SK-N-SH (cell line): ENCODE data around the gene SNAI1. TPM values are rescaled to one million over a fixed set of nuclear protein-coding genes. Genes with fewer than 3 reads are reported as not detected.

Experiments
- CTCF ChIA-PET: fragments of 300-600, 350-600 bp; formaldehyde crosslinking; extraction: SDS; loops from one replicate; lab custom pipeline; 2021; lab: Yijun Ruan, JAX
- POLR2A ChIA-PET: fragments of 350-600 bp; sonication (Branson Sonifier 250); formaldehyde crosslinking; extraction: SDS; loops from one replicate; lab custom pipeline; 2020; ENCODE audit warnings: antibody characterized with exemption, inconsistent platforms; lab: Yijun Ruan, JAX
- DNase-seq: peaks from one replicate; pipeline ENCODE4 v3.0.0; 2012
- H2AFZ ChIP-seq: fragments of 200-600 bp; sonication (generic); 2 replicates; pipeline ENCODE4 v1.8.1; 2016; ENCODE audit warnings: antibody characterized with exemption, mild to moderate bottlenecking, low read depth
- H3F3A ChIP-seq: fragments of 200-600 bp; sonication (generic); replicated peaks from 2 replicates; pipeline ENCODE3; 2016; ENCODE audit warnings: antibody characterized with exemption, mild to moderate bottlenecking; ENCODE audit not compliant: insufficient read depth
- H3K27ac ChIP-seq, 2 experiments: fragments of 200-500 bp in 1 of 2; fragments of 200-600 bp in 1 of 2; sonication (Bioruptor generic) in 1 of 2; sonication (generic), shearing (Covaris generic) in 1 of 2; 2 replicates each; pipeline versions ENCODE4 v1.5.1 to v1.6.1; 2014 to 2016; ENCODE audit warnings: low read depth in 2 of 2, inconsistent platforms in 1 of 2, low read length in 1 of 2, mild to moderate bottlenecking in 1 of 2, mixed read lengths in 1 of 2
- H3K27me3 ChIP-seq: fragments of 200-600 bp; sonication (generic), shearing (Covaris generic); 2 replicates; pipeline ENCODE4 v1.6.1; 2016; ENCODE audit warnings: mixed run types; ENCODE audit not compliant: insufficient read depth
- H3K36me3 ChIP-seq, 2 experiments: fragments of 200-500 bp in 1 of 2; fragments of 200-600 bp in 1 of 2; sonication (Bioruptor generic) in 1 of 2; sonication (generic) in 1 of 2; replicated peaks in 1 of 2; 2 replicates each; pipeline versions ENCODE3 to v1.5.1; 2014 to 2016; ENCODE audit warnings: low read length in 1 of 2, mild to moderate bottlenecking in 1 of 2; ENCODE audit not compliant: insufficient read depth in 2 of 2, control insufficient read depth in 1 of 2
- H3K4me1 ChIP-seq, 2 experiments: fragments of 200-500 bp in 1 of 2; fragments of 200-600 bp in 1 of 2; sonication (Bioruptor generic) in 1 of 2; sonication (generic), shearing (Covaris generic) in 1 of 2; 2 replicates each; pipeline versions ENCODE4 v1.5.1 to v1.6.1; 2014 to 2016; ENCODE audit warnings: low read depth in 1 of 2, low read length in 1 of 2, mixed run types in 1 of 2; ENCODE audit not compliant: insufficient read depth in 2 of 2, control insufficient read depth in 1 of 2
- H3K4me2 ChIP-seq: fragments of 200-600 bp; sonication (generic), shearing (Covaris generic); 2 replicates; pipeline ENCODE4 v1.6.1; 2017; ENCODE audit warnings: mixed run types
- H3K4me3 ChIP-seq, 2 experiments: fragments of 200-500 bp in 1 of 2; fragments of 200-600 bp in 1 of 2; sonication (Bioruptor generic) in 1 of 2; sonication (generic), shearing (Covaris generic) in 1 of 2; 2 replicates each; pipeline versions ENCODE4 v1.5.1 to v1.8.1; 2014 to 2016; ENCODE audit warnings: low read depth in 2 of 2, inconsistent platforms in 1 of 2, low read length in 1 of 2, mild to moderate bottlenecking in 1 of 2, mixed read lengths in 1 of 2, moderate library complexity in 1 of 2
- H3K79me2 ChIP-seq: fragments of 200-600 bp; sonication (generic); 2 replicates; pipeline ENCODE4 v1.8.1; 2017; ENCODE audit warnings: mild to moderate bottlenecking; ENCODE audit not compliant: insufficient read depth
- H3K9ac ChIP-seq: fragments of 200-600 bp; sonication (generic); 2 replicates; pipeline ENCODE4 v1.6.1; 2017; ENCODE audit warnings: mixed run types
- H3K9me2 ChIP-seq: fragments of 200-600 bp; sonication (generic); 2 replicates; pipeline ENCODE4 v1.6.1; 2017; ENCODE audit warnings: mixed run types
- H3K9me3 ChIP-seq: fragments of 200-600 bp; sonication (generic); 2 replicates; pipeline ENCODE4 v1.6.1; 2017; ENCODE audit warnings: mixed run types, mild to moderate bottlenecking, moderate library complexity
- H4K20me1 ChIP-seq: fragments of 200-600 bp; sonication (generic); 2 replicates; pipeline ENCODE4 v1.6.1; 2017; ENCODE audit warnings: mild to moderate bottlenecking, mixed run types; ENCODE audit not compliant: insufficient read depth
- EP300 ChIP-seq, 2 experiments: IDR thresholded peaks; 2 replicates each; pipeline versions ENCODE4 v1.4.0 to v1.6.1; 2012; ENCODE audit warnings: borderline replicate concordance in 1 of 2, low read depth in 1 of 2, low read length in 1 of 2
- FOXM1 ChIP-seq: IDR thresholded peaks from 2 replicates; pipeline ENCODE4 v1.4.0; 2012; ENCODE audit warnings: low read depth, mild to moderate bottlenecking
- RAD21 ChIP-seq: IDR thresholded peaks from 2 replicates; pipeline ENCODE4 v1.6.1; 2012; ENCODE audit warnings: mild to moderate bottlenecking, low read length
- RCOR1 ChIP-seq: fragments of 150-350 bp; IDR thresholded peaks from 2 replicates; pipeline ENCODE4 v1.6.1; 2017; ENCODE audit warnings: antibody characterized with exemption, low read length
- SMC3 ChIP-seq: IDR thresholded peaks from 2 replicates; pipeline ENCODE4 v1.6.1; 2012; ENCODE audit warnings: low read depth, low read length, improper control_type of control experiment
- TEAD4 ChIP-seq: IDR thresholded peaks from 2 replicates; pipeline ENCODE4 v1.4.0; 2012; ENCODE audit warnings: mild to moderate bottlenecking, borderline replicate concordance; ENCODE audit not compliant: insufficient read depth
- WGBS: methylation state at CpG from one replicate; pipeline ENCODE4 v1.1.6; 2017; ENCODE audit warnings: low lambda C conversion rate; 5-methylcytosine and 5-hydroxymethylcytosine counted together
- polyA plus RNA-seq, 3 experiments: library from polyadenylated mRNA; depleted of rRNA; stranded (reverse); fragments of >200 nt; gene quantifications; 2 replicates each; pipeline ENCODE4 v1.2.3, GENCODE V29; 2012
- TF ChIP-seq, protein P1 (sequence below): IDR thresholded peaks from 2 replicates; pipeline ENCODE4 v1.4.0; 2012; ENCODE audit warnings: low read depth, borderline replicate concordance
- TF ChIP-seq, protein P2 (sequence below): IDR thresholded peaks from 2 replicates; pipeline ENCODE4 v1.4.0; 2012; ENCODE audit warnings: low read depth, borderline replicate concordance

The SNAI1 gene
- polyA plus RNA-seq, 1 of the 3 experiments (the other 2 are of a cell fraction), result 6.2 TPM

DNA sequence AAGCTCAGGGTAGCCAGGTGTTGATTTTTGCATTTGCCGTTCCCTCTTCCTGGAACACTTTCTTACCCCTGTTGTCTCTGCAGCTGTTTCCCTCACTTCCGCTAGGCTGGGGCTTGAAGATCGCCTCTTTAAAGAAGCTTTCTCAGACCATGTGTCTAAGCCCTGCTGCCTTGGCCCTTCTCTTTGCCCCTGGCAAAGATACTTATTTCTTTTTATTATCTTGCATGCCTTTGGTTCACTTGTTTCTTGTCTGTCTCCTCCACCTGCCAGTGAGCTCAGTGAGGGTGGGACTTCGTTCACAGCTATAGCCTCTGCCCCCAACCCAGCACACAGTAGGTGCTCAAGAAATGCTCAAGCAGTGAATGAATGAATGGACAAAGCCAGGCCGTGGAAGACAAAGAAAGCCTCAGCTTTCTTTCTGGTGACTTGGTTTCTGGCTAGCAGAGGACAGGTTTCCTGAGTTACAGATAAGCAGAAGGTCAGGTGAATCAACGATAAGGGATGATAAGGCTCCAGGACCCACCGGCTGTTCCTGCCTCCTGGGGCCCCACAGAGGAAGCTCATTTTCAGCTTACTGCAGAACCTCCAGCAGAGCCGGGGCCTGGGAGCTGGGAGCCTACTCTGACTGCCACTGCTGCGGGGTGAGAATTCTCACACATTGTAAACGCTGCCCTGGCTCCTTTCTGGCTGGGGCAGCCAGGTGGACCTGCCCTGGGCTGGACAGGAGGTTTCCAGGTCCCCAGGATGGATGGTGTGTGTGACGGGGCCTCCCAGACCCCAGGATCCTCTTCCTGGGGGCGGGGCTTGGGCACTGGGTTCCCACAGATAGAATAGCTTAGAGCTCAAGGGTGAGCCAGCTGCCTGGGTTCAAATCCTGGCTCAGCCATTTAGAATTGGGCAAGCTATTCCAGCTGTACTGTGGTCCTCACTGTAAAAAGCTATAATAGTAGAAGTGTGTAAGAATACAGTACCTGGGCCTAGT is 29.8 kb downstream of the SNAI1 start:
- H3K27ac ChIP-seq, result no peak overlapping the region
- H3K4me3 ChIP-seq, result no peak overlapping the region
- peak; percentile 51 for DNase-seq
- ChIA-PET CTCF (interaction anchor here (0.8 to 5.9 kb wide), 9 partner anchors 15 to 81 kb away, joined by 3 to 38 read pairs (median 3); no protein-coding TSS in a partner anchor), POLR2A (interaction anchor here (0.6 to 1.5 kb wide), 5 partner anchors 22 to 44 kb away, joined by 3 to 4 read pairs (median 3); partner anchors contain the start of gene SNAI1)
- peaks cover 0 to 31% of the 10 kb centered on the region in 2 experiments; a peak in 1 of 4 replicates for H3K4me1 ChIP-seq
- H2AFZ ChIP-seq, result no peak overlapping the region
- H3K36me3 ChIP-seq, result no peaks in the 10 kb centered on the region
- no peaks in the 10 kb centered on the region for H3K79me2 ChIP-seq
- H3K4me2 ChIP-seq, result no peak overlapping the region
- no peaks in the 10 kb centered on the region for H3K9me2 ChIP-seq
- no peak for TF ChIP-seq RAD21
- H3K9me3 ChIP-seq, result no peaks in the 10 kb centered on the region
- H3F3A ChIP-seq, result no peaks in the 10 kb centered on the region
- H3K27me3 ChIP-seq, result no peaks in the 10 kb centered on the region
- no peaks in the 10 kb centered on the region for H4K20me1 ChIP-seq
- WGBS, result 93% methylated on average over 5 of the region's 12 CpGs
- no peak overlapping the region for H3K9ac ChIP-seq

DNA sequence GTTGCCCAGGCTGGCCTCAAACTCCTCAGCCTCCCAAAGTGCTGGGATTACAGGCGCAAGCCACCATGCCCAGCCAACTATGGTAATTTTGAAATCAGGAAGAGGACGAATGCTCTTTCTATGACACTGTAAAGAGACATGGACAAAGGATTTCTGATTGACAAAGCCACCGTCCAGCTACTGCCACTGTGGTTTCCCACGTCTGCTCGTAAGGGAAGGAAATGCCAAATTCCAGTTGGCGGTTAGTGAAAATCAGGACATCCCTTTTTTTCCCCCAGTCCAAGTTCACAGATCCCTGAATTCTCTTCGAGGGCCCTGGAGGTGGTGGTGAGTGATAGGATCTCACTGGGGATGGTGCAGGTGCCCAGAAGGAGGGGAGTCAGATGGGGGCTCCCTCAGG is 31.2 kb downstream of the SNAI1 start:
- Histone ChIP-seq H3F3A (no peaks in the 10 kb centered on the region), H3K79me2 (no peaks in the 10 kb centered on the region), H3K4me3 (no peak overlapping the region), H3K9ac (no peak overlapping the region), H3K36me3 (no peaks in the 10 kb centered on the region), H3K9me3 (no peaks in the 10 kb centered on the region), H4K20me1 (no peaks in the 10 kb centered on the region), H3K4me1 (peaks cover 0 to 31% of the 10 kb centered on the region in 2 experiments; a peak in 1 of 4 replicates), H2AFZ (no peak overlapping the region), H3K27ac (no peak overlapping the region), H3K9me2 (no peaks in the 10 kb centered on the region), H3K27me3 (no peaks in the 10 kb centered on the region), H3K4me2 (no peak overlapping the region)
- DNase-seq, result no peak
- 97% methylated on average over 7 of the region's 7 CpGs for WGBS
- POLR2A ChIA-PET, result interaction anchor here (1.3 to 1.5 kb wide), 2 partner anchors 14 to 26 kb away, joined by 3 to 4 read pairs; no protein-coding TSS in a partner anchor
- CTCF ChIA-PET, result interaction anchor here (4.7 to 5.9 kb wide), 2 partner anchors 35 to 57 kb away, joined by 31 to 38 read pairs; no protein-coding TSS in a partner anchor
- TF ChIP-seq, protein P1, sequence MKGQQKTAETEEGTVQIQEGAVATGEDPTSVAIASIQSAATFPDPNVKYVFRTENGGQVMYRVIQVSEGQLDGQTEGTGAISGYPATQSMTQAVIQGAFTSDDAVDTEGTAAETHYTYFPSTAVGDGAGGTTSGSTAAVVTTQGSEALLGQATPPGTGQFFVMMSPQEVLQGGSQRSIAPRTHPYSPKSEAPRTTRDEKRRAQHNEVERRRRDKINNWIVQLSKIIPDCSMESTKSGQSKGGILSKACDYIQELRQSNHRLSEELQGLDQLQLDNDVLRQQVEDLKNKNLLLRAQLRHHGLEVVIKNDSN, result no peak
- no peak for TF ChIP-seq TEAD4
- TF ChIP-seq RCOR1, result no peak
- TF ChIP-seq, protein P2, sequence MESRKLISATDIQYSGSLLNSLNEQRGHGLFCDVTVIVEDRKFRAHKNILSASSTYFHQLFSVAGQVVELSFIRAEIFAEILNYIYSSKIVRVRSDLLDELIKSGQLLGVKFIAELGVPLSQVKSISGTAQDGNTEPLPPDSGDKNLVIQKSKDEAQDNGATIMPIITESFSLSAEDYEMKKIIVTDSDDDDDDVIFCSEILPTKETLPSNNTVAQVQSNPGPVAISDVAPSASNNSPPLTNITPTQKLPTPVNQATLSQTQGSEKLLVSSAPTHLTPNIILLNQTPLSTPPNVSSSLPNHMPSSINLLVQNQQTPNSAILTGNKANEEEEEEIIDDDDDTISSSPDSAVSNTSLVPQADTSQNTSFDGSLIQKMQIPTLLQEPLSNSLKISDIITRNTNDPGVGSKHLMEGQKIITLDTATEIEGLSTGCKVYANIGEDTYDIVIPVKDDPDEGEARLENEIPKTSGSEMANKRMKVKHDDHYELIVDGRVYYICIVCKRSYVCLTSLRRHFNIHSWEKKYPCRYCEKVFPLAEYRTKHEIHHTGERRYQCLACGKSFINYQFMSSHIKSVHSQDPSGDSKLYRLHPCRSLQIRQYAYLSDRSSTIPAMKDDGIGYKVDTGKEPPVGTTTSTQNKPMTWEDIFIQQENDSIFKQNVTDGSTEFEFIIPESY, result no peak
- no peak for TF ChIP-seq EP300 (IDR thresholded peaks at IDR 0.05; ENCODE audit: borderline replicate concordance in 1 of 2, low read depth in 1 of 2, low read length in 1 of 2)
- no peak for TF ChIP-seq FOXM1
- TF ChIP-seq SMC3, result no peak
